ENCODE data around the gene SRBD1. TPM values are rescaled to one million over a fixed set of nuclear protein-coding genes. Genes with fewer than 3 reads are reported as not detected.

The SRBD1 gene
- total and polyA plus RNA-seq, 2 experiments from 2014 or later: 27.4 to 46.3 TPM

DNA sequence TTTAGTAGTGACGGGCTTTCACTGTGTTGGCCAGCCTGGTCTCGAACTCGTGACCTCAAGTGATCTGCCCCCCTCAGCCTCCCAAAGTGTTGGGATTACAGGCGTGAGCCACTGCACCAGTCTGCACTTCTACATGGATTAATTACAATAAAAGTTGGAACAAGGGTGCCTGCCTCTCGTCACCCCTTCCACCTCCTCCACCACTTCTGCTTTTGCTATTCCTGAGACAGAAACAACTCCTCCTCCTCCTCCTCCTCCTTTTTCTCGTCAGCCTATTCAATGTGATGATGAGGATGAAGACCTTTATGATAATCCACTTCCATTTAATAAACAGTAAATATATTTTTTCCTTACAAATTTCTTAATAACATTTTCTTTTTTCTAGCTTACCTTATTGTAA lies 35.2 kb downstream of the SRBD1 start (continued):
- TF ChIP-seq, protein P1, sequence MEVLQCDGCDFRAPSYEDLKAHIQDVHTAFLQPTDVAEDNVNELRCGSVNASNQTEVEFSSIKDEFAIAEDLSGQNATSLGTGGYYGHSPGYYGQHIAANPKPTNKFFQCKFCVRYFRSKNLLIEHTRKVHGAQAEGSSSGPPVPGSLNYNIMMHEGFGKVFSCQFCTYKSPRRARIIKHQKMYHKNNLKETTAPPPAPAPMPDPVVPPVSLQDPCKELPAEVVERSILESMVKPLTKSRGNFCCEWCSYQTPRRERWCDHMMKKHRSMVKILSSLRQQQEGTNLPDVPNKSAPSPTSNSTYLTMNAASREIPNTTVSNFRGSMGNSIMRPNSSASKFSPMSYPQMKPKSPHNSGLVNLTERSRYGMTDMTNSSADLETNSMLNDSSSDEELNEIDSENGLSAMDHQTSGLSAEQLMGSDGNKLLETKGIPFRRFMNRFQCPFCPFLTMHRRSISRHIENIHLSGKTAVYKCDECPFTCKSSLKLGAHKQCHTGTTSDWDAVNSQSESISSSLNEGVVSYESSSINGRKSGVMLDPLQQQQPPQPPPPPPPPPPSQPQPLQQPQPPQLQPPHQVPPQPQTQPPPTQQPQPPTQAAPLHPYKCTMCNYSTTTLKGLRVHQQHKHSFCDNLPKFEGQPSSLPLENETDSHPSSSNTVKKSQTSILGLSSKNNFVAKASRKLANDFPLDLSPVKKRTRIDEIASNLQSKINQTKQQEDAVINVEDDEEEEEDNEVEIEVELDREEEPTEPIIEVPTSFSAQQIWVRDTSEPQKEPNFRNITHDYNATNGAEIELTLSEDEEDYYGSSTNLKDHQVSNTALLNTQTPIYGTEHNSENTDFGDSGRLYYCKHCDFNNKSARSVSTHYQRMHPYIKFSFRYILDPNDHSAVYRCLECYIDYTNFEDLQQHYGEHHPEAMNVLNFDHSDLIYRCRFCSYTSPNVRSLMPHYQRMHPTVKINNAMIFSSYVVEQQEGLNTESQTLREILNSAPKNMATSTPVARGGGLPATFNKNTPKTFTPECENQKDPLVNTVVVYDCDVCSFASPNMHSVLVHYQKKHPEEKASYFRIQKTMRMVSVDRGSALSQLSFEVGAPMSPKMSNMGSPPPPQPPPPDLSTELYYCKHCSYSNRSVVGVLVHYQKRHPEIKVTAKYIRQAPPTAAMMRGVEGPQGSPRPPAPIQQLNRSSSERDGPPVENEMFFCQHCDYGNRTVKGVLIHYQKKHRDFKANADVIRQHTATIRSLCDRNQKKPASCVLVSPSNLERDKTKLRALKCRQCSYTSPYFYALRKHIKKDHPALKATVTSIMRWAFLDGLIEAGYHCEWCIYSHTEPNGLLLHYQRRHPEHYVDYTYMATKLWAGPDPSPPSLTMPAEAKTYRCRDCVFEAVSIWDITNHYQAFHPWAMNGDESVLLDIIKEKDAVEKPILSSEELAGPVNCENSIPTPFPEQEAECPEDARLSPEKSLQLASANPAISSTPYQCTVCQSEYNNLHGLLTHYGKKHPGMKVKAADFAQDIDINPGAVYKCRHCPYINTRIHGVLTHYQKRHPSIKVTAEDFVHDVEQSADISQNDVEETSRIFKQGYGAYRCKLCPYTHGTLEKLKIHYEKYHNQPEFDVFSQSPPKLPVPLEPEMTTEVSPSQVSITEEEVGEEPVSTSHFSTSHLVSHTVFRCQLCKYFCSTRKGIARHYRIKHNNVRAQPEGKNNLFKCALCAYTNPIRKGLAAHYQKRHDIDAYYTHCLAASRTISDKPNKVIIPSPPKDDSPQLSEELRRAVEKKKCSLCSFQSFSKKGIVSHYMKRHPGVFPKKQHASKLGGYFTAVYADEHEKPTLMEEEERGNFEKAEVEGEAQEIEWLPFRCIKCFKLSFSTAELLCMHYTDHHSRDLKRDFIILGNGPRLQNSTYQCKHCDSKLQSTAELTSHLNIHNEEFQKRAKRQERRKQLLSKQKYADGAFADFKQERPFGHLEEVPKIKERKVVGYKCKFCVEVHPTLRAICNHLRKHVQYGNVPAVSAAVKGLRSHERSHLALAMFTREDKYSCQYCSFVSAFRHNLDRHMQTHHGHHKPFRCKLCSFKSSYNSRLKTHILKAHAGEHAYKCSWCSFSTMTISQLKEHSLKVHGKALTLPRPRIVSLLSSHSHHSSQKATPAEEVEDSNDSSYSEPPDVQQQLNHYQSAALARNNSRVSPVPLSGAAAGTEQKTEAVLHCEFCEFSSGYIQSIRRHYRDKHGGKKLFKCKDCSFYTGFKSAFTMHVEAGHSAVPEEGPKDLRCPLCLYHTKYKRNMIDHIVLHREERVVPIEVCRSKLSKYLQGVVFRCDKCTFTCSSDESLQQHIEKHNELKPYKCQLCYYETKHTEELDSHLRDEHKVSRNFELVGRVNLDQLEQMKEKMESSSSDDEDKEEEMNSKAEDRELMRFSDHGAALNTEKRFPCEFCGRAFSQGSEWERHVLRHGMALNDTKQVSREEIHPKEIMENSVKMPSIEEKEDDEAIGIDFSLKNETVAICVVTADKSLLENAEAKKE (CRISPR knock-in tag; IDR thresholded peaks at IDR 0.05): no peak
- no peak for TF ChIP-seq NANOG (IDR thresholded peaks at IDR 0.05; ENCODE audit: borderline replicate concordance)
- TF ChIP-seq JUNB (IDR thresholded peaks at IDR 0.05; ENCODE audit: unreplicated experiment): no peak
- TF ChIP-seq CREB1 (CRISPR knock-in tag; IDR thresholded peaks at IDR 0.05; ENCODE audit: low read depth): no peak
- TF ChIP-seq, protein P2, sequence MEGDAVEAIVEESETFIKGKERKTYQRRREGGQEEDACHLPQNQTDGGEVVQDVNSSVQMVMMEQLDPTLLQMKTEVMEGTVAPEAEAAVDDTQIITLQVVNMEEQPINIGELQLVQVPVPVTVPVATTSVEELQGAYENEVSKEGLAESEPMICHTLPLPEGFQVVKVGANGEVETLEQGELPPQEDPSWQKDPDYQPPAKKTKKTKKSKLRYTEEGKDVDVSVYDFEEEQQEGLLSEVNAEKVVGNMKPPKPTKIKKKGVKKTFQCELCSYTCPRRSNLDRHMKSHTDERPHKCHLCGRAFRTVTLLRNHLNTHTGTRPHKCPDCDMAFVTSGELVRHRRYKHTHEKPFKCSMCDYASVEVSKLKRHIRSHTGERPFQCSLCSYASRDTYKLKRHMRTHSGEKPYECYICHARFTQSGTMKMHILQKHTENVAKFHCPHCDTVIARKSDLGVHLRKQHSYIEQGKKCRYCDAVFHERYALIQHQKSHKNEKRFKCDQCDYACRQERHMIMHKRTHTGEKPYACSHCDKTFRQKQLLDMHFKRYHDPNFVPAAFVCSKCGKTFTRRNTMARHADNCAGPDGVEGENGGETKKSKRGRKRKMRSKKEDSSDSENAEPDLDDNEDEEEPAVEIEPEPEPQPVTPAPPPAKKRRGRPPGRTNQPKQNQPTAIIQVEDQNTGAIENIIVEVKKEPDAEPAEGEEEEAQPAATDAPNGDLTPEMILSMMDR (conservative IDR thresholded peaks at IDR 0.05; ENCODE audit: low read depth in 2 of 2): no peak
- TF ChIP-seq ZNF114 (CRISPR knock-in tag; IDR thresholded peaks at IDR 0.05): no peak
- no peak for TF ChIP-seq EZH2 (IDR thresholded peaks at IDR 0.05; ENCODE audit: low read depth, unreplicated experiment)
- TF ChIP-seq STAT1 (IDR thresholded peaks at IDR 0.05; ENCODE audit: unreplicated experiment): no peak
- no peak for TF ChIP-seq ZNF331 (CRISPR knock-in tag; IDR thresholded peaks at IDR 0.05; ENCODE audit: low read depth)
- TF ChIP-seq, protein P3, sequence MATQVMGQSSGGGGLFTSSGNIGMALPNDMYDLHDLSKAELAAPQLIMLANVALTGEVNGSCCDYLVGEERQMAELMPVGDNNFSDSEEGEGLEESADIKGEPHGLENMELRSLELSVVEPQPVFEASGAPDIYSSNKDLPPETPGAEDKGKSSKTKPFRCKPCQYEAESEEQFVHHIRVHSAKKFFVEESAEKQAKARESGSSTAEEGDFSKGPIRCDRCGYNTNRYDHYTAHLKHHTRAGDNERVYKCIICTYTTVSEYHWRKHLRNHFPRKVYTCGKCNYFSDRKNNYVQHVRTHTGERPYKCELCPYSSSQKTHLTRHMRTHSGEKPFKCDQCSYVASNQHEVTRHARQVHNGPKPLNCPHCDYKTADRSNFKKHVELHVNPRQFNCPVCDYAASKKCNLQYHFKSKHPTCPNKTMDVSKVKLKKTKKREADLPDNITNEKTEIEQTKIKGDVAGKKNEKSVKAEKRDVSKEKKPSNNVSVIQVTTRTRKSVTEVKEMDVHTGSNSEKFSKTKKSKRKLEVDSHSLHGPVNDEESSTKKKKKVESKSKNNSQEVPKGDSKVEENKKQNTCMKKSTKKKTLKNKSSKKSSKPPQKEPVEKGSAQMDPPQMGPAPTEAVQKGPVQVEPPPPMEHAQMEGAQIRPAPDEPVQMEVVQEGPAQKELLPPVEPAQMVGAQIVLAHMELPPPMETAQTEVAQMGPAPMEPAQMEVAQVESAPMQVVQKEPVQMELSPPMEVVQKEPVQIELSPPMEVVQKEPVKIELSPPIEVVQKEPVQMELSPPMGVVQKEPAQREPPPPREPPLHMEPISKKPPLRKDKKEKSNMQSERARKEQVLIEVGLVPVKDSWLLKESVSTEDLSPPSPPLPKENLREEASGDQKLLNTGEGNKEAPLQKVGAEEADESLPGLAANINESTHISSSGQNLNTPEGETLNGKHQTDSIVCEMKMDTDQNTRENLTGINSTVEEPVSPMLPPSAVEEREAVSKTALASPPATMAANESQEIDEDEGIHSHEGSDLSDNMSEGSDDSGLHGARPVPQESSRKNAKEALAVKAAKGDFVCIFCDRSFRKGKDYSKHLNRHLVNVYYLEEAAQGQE (IDR thresholded peaks at IDR 0.05; ENCODE audit: unreplicated experiment): no peak
